Prostate gland (tissue), 2 donors: ENCODE data around the gene CEP68. TPM values are rescaled to one million over a fixed set of nuclear protein-coding genes. Genes with fewer than 3 reads are reported as not detected.

Experiments
- DNase-seq: peaks from one replicate; pipeline ENCODE4 v3.0.0-alpha.2; 2019; ENCODE audit warnings: low spot score
- H3K27ac ChIP-seq, 2 donors: fragments of 200-600 bp; sonication (generic); 2 replicates each; pipeline ENCODE4 v1.5.1; 2017 to 2019
- H3K27me3 ChIP-seq: fragments of 200-600 bp; sonication (generic); replicated peaks from 2 replicates; pipeline ENCODE4 v1.5.1; 2019; ENCODE audit not compliant: insufficient read depth
- H3K36me3 ChIP-seq, 2 donors: fragments of 200-600 bp; sonication (generic); 1 replicate in 1 of 2; 2 replicates in 1 of 2; pipeline versions ENCODE4 v1.5.1 to v1.8.1; 2017 to 2019
- H3K4me1 ChIP-seq: fragments of 200-600 bp; sonication (generic); replicated peaks from 2 replicates; pipeline ENCODE4 v1.5.1; 2019
- H3K4me3 ChIP-seq, 2 donors: fragments of 200-600 bp; sonication (generic); 2 replicates each; pipeline ENCODE4 v1.5.1; 2017 to 2019
- H3K9me3 ChIP-seq: fragments of 200-600 bp; sonication (generic); 2 replicates; pipeline ENCODE4 v1.5.1; 2017
- POLR2A ChIP-seq: fragments of 450-650 bp; IDR thresholded peaks from one replicate; pipeline ENCODE4 v1.6.1; 2016; ENCODE audit warnings: antibody characterized with exemption, mild to moderate bottlenecking
- POLR2AphosphoS5 ChIP-seq: sonication (generic); formaldehyde crosslinking; IDR thresholded peaks from one replicate; pipeline ENCODE4 v1.6.1; 2017; ENCODE audit warnings: antibody characterized with exemption
- WGBS: methylation state at CpG from one replicate; pipeline ENCODE4 v1.1.5; 2018; 5-methylcytosine and 5-hydroxymethylcytosine counted together
- intact Hi-C: fragments of 100-400 bp; cut with DNase I; formaldehyde crosslinking; loops from one replicate; pipeline ENCODE4 v1.14.2; 2022
- total RNA-seq, 2 donors: library from RNA; depleted of rRNA; stranded (reverse); fragments of >200 nt; gene quantifications; one replicate each; pipeline ENCODE4 v1.1.0, GENCODE V29; 2016
- TF ChIP-seq, protein P1 (sequence below), 4 experiments: fragments of 200-600 bp in 2 of 4; fragments of 450-650 bp in 2 of 4; sonication (generic) in 2 of 4; IDR thresholded peaks; 1 replicate in 3 of 4; 2 replicates in 1 of 4; pipeline ENCODE4 v1.5.1; 2016 to 2019; ENCODE audit warnings: antibody characterized with exemption in 4 of 4, mild to moderate bottlenecking in 2 of 4, moderate library complexity in 2 of 4

The CEP68 gene
- total RNA-seq, 2 donors from 2014 or later: 15.3 to 28.8 TPM

DNA sequence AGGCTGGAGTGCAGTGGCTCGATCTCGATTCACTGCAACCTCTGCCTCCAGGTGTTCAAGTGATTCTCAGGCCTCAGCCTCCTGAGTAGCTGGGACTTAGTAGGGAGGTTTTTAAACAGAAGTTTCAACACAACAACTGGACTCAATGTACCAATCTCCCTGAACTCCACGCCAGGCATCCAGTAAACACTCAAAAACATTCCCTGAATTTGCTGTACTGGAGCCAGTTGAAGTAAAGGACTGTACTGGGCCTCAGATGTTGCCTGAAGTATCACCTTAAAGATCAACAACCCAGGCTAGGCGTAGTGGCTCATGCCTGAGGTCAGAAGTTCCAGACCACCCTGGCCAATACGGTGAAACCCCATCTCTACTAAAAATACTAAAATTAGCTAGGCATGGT is 51.3 kb downstream of the CEP68 start:
- H3K4me3 ChIP-seq: no peak overlapping the region
- 92% methylated on average over 5 of the region's 5 CpGs for WGBS
- no peak overlapping the region for H3K27ac ChIP-seq
- H3K9me3 ChIP-seq: no peaks in the 10 kb centered on the region
- H3K27me3 ChIP-seq: no peaks in the 10 kb centered on the region
- no peak for TF ChIP-seq POLR2A
- TF ChIP-seq, protein P1, sequence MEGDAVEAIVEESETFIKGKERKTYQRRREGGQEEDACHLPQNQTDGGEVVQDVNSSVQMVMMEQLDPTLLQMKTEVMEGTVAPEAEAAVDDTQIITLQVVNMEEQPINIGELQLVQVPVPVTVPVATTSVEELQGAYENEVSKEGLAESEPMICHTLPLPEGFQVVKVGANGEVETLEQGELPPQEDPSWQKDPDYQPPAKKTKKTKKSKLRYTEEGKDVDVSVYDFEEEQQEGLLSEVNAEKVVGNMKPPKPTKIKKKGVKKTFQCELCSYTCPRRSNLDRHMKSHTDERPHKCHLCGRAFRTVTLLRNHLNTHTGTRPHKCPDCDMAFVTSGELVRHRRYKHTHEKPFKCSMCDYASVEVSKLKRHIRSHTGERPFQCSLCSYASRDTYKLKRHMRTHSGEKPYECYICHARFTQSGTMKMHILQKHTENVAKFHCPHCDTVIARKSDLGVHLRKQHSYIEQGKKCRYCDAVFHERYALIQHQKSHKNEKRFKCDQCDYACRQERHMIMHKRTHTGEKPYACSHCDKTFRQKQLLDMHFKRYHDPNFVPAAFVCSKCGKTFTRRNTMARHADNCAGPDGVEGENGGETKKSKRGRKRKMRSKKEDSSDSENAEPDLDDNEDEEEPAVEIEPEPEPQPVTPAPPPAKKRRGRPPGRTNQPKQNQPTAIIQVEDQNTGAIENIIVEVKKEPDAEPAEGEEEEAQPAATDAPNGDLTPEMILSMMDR (IDR thresholded peaks at IDR 0.05): no peak
- no peak for TF ChIP-seq POLR2AphosphoS5
- H3K36me3 ChIP-seq: no peaks in the 10 kb centered on the region
- intact Hi-C loops: no loop called here
- no peaks in the 10 kb centered on the region for H3K4me1 ChIP-seq
- DNase-seq: no peak

DNA sequence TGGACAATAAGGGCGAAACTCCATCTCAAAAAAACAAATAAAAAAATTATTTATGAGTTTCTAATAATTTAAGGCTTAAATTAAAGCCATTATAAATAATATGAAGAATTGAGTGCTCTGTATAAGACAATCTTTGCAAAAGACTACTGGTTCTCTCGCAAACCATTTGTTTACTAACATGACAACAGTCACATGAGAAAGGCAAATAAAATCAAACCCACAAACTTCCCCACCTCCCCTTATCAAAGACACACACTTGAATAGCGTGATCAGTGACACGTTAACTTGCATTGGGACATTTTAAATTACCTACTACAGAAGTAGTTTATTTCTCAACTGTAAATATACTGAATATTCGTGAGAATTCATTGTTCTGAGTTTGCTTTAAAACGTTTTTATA is 52.6 kb downstream of the CEP68 start:
- no peak for DNase-seq
- Histone ChIP-seq H3K27me3 (no peaks in the 10 kb centered on the region), H3K4me1 (no peaks in the 10 kb centered on the region), H3K36me3 (no peaks in the 10 kb centered on the region), H3K27ac (no peak overlapping the region), H3K4me3 (no peak overlapping the region), H3K9me3 (no peaks in the 10 kb centered on the region)
- TF ChIP-seq POLR2AphosphoS5 (no peak), POLR2A (no peak)
- TF ChIP-seq, protein P1 (IDR thresholded peaks at IDR 0.05): no peak
- intact Hi-C loops: no loop called here
- WGBS: 76% methylated on average over 6 of the region's 6 CpGs

DNA sequence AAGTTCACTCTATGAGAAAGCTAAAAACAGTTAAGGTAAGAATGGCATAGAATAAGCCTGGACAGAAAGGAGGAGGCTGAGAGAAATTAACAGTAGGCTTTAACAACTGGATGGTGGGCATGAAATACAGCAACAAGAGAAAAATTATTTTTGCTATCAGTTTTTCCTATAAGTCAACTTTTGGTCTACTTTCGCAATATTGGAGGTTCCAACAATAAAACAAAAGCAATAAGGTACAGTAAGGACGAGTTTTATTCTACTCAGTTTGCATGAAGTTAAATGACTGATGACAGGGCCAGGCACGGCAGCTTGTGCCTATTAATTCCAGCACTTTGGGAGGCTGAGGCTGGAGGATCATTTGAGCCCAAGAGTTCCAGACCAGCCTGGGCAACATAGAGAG is 56.4 kb downstream of the CEP68 start:
- H3K4me3 ChIP-seq: no peak overlapping the region
- H3K4me1 ChIP-seq: no peaks in the 10 kb centered on the region
- WGBS: 49% methylated on average over 3 of the region's 3 CpGs
- no peaks in the 10 kb centered on the region for H3K27me3 ChIP-seq
- intact Hi-C loops: no loop called here
- H3K9me3 ChIP-seq: no peaks in the 10 kb centered on the region
- H3K36me3 ChIP-seq: no peaks in the 10 kb centered on the region
- TF ChIP-seq POLR2AphosphoS5 (no peak), POLR2A (no peak)
- TF ChIP-seq, protein P1 (IDR thresholded peaks at IDR 0.05): no peak
- DNase-seq: no peak
- H3K27ac ChIP-seq: no peak overlapping the region

DNA sequence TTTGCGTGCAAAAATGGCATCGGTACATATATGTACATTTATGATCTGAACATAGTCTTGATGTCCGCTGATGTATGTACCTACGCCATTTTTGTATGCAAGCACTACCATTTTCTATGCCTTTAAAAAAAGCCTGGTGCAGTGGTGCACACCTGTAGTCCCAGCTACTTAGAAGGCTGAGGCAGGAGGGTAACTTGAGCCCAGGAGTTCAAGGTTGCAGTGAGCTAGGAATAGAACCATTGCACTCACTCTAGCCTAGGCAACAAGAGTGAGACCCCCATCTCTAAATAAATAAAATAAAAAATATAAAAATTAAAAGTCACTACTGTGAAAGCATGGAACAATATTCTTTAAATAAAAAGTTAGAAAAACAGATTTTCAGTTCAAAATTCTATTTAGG is 57.0 kb downstream of the CEP68 start:
- WGBS: 96% methylated on average over 4 of the region's 4 CpGs
- no peak overlapping the region for H3K27ac ChIP-seq
- DNase-seq: no peak
- no peaks in the 10 kb centered on the region for H3K27me3 ChIP-seq
- H3K4me3 ChIP-seq: no peak overlapping the region
- intact Hi-C loops: no loop called here
- H3K36me3 ChIP-seq: no peaks in the 10 kb centered on the region
- TF ChIP-seq POLR2AphosphoS5 (no peak), POLR2A (no peak)
- TF ChIP-seq, protein P1 (IDR thresholded peaks at IDR 0.05): no peak
- no peaks in the 10 kb centered on the region for H3K4me1 ChIP-seq
- no peaks in the 10 kb centered on the region for H3K9me3 ChIP-seq

DNA sequence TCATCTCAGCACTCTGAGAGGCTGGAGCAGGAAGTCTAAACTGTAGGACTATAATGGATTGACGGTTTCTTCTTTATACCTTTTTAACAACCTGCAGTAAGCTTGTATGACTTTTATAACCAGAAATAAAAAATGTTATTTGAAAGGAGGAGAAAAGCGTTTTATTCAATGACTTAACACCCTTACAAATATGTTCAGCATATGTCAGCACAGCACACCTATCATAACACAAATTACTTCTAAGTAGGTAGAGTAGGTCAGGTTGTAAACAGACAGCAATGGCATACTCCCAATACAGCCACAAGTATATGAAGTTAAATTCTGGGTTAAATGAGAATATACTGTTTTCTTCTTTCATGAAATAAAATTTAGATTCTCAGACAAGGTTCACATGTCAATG is 57.6 kb downstream of the CEP68 start:
- TF ChIP-seq, protein P1 (IDR thresholded peaks at IDR 0.05): no peak
- no peak for TF ChIP-seq POLR2AphosphoS5
- TF ChIP-seq POLR2A: no peak
- intact Hi-C loops: no loop called here
- no peak for DNase-seq
- WGBS: 49% methylated on average over 2 of the region's 2 CpGs
- Histone ChIP-seq H3K27ac (no peak overlapping the region), H3K4me1 (no peaks in the 10 kb centered on the region), H3K9me3 (no peaks in the 10 kb centered on the region), H3K4me3 (no peak overlapping the region), H3K27me3 (no peaks in the 10 kb centered on the region), H3K36me3 (no peaks in the 10 kb centered on the region)
